ENCODE measurements around the gene ACSL5. TPM values are rescaled to one million over a fixed set of nuclear protein-coding genes. Genes with fewer than 3 reads are reported as not detected.
"Not testable (repeated sequence)": the region's sequence is repeated elsewhere in the genome, so short reads cannot be mapped to it uniquely, and the experiment has no call there.

ACSL5 gene
- total RNA-seq, 1 donor from 2014 or later: 11.3 TPM

DNA sequence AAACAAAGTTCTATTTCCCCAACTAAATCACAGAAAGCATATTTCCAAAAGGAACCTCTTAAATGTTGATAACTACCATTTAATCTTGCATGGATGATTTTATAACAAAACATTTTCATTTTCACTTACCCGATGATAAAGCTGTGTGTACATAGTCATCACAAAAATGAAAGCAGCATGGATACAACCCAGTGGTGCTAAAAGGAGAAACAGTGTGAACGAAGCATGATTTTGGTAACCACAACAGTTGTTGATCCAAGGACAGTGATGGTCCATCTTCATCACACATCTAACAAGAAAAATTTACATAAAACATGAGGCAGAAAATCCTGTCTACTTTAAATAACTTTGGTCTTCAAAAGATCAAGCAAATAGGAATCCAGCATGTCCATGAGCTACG, 68.1 kb downstream of the ACSL5 start:
- DNase-seq (ENCODE audit: low spot score): no peak
- intact Hi-C loops (cut with DNase I): no loop called here

DNA sequence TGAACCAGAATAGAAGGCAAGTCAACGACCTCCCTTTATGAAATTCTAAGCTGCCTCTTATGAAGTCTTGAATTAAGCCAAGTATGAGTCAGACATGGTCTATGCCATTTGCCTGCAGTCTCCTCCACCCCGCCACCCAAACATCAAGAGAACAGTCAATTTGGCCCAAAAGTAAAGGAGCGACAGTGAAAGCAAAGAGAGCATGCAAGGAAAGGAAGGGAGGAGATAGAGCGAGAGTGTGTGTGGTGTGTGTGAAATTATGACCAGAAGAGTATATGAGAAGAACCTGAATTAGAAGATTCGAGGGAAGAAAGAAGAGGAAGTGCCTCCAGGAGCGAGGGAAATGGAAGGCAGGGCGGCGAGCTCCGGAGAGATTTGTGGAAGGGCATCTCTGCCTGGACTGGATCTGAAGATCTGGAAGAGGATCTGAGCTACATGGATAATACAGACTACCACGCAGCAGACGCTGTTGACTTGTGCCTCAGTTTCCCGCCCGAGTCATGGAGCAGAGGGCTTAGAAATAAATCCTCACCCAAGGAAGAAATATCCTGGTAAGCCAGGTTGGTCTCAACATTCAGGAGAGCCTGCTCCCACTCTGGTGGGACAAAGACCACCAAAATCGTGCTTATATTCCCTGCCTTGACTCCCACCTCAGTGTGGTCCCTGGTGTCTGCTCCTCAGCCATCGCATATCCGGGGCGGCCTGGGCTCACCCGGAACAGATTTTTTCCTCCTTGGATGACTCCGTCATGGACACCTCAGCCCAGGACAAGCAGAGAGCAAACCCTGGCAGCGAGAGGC, 72.3 kb downstream of the ACSL5 start:
- DNase-seq (ENCODE audit: low spot score) (no peak), ATAC-seq (peak; percentile 83)
- intact Hi-C loops (cut with DNase I): no loop called here

More for the DNA sequence above, 68.1 kb downstream of the ACSL5 start:
- no peak for ATAC-seq

DNA sequence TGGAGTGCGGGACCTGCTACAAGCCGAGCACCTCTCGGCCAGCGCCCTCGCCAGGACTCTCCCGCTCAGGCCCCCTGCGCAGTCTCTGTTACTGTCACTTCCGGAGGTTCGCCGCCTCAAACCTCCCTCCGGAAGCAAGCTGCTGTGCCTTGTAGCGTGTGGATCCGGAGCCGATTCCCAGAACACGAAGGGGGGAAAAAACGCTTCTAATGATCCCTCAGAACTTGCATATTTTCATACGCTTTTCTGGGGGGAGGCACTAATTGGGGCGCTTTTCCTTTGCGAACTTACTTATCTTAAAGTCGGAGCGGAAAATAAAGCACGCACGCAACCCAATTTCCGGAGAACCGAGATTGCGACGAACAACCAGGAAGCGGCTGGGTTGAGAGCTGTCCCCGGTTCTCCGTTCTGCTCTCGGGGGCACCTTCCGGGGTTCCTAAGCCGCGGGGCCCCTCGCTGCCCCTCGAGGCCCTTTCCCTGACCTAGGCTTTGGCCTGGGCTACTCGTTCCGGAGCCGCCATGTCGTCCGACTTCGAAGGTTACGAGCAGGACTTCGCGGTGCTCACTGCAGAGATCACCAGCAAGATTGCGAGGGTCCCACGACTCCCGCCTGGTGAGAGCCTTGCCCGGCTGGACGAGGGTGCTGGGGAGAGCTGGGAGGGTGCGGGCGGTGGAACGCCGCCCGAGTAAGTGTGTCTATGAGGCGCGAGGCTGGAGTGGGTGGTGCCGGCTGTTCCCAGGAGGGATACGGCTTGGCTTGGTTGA, 73.1 kb downstream of the ACSL5 start, which contains the start of the genes VTI1A and ZDHHC6:
Gene VTI1A (plus strand): TSS at position 361 of the 765 bp plus-strand sequence. CDS start 159 bp downstream, at position 520.
Gene ZDHHC6 (minus strand): TSS at position 60 of the 765 bp plus-strand sequence. CDS start 1,478 bp downstream, outside the sequence.
- ATAC-seq (peak; percentile 99), DNase-seq (ENCODE audit: low spot score) (peak; percentile 86)
- intact Hi-C loops (cut with DNase I): no loop called here

DNA sequence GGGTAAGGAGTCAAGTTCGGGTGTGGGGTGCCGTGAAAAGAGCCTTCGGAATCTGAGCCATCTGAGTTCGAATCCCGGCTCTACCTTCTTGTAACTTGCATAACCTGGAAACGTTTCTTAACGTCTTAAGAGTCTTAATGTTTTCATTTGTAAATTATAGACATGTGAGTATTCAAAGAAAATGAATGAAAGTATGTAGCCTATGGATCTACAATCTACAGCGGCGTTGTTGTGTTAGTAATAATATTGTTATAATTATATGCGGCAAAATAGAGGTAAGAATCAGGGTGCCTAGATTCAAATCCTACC, 73.7 kb downstream of the ACSL5 start:
- intact Hi-C loops (cut with DNase I): no loop called here
- DNase-seq (ENCODE audit: low spot score): no peak
- no peak for ATAC-seq

DNA sequence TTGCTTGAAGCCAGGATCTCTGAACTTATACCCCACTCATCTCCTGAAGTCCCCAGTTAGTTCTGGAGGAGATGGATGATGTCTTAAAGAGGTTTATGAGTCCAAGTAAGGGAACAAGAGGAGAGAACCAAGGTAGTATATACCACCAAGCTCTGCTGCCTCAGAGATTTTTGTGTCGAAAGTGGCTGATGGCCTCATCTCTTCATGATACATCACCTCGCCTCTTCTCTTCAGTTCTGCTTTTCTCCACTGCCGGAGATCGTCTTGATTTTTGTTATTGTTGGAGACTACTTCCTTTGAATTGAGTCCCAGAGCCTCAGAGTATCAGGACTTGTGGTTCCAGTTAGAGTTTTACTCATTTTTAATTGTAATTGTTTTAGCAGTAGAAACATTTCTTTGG, 75.0 kb downstream of the ACSL5 start:
- intact Hi-C loops (cut with DNase I): no loop called here
- DNase-seq (ENCODE audit: low spot score): no peak
- no peak for ATAC-seq

DNA sequence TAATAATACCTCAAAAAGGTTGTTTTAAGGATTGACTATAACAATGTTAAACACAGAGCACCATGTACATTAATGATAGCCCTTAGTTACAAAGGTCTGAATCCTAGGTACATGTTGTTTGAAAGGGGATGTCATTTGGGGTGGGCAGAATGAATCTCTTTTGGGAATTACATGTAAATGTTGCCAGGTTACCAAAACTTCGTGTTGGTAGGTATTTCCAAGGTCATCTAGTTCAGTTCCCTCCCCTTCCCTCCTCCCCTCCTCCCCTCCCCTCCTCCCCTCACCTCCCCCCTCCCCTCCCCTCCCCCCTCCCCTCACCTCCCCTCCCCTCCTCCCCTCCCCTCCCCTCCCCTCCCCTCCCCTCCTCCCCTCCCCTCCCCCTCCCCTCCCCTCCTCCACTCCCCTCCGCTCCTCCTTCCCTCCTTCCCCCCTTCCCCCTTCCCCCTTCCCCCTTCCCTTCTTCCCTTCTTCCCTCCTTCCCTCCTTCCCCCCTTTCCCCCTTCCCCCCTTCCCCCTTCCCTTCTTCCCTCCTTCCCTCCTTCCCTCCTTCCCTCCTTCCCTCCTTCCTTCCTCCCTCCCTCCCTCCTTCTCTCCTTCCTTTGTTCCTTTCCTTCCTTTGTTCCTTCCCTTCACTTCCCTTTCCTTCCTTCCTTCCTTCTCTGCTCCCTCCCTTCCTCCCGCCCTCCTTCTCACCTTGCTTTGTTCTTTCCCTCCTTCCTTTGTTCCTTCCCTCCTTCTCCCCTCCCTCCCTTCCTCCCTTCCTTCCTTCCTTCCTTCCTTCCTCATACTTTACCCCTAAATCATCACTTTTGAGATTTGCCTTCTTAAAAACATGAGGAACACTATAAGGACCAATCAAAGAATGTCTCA, 81.2 kb downstream of the ACSL5 start:
- DNase-seq (ENCODE audit: low spot score) (no peak), ATAC-seq (no peak)
- intact Hi-C loops (cut with DNase I): no loop called here

DNA sequence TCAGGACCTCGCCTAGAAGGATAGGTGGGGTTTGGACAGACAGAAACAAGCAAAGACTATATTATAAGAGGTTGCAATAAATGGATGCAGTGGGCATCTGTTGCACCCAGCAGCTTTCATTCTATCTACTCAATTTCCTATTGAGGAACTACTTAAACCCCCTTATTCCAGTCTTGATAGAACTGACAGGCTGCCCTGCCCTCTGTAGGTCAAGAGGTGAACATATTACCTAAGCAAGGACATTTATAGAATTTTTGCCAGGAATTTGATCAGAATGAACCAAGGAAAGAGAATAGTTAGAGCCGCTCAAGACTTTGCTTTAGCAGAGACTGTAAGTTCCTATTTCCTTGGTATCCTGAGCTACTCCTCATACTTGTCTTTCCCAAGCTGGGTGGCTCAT, 82.6 kb downstream of the ACSL5 start:
- no peak for ATAC-seq
- intact Hi-C loops (cut with DNase I): no loop called here
- DNase-seq (ENCODE audit: low spot score): no peak

DNA sequence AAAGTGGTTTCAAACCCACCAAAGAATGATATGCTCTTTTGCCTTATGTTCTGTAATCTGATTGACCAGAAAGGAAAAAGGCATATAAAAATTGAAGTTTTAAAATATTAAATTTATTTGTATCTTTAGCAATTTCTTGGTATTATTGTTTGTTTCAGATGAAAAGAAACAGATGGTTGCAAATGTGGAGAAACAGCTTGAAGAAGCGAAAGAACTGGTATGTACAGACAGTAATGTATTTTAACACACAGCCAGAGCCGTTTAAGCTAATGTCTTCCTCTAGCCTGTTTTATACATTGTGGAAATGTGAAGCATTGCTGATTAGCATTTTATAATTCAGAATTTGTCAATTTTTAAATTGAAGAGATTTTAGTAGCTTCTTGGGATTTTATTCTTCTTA, 86.5 kb downstream of the ACSL5 start:
- ATAC-seq: no peak
- no peak for DNase-seq (ENCODE audit: low spot score)
- intact Hi-C loops (cut with DNase I): no loop called here

DNA sequence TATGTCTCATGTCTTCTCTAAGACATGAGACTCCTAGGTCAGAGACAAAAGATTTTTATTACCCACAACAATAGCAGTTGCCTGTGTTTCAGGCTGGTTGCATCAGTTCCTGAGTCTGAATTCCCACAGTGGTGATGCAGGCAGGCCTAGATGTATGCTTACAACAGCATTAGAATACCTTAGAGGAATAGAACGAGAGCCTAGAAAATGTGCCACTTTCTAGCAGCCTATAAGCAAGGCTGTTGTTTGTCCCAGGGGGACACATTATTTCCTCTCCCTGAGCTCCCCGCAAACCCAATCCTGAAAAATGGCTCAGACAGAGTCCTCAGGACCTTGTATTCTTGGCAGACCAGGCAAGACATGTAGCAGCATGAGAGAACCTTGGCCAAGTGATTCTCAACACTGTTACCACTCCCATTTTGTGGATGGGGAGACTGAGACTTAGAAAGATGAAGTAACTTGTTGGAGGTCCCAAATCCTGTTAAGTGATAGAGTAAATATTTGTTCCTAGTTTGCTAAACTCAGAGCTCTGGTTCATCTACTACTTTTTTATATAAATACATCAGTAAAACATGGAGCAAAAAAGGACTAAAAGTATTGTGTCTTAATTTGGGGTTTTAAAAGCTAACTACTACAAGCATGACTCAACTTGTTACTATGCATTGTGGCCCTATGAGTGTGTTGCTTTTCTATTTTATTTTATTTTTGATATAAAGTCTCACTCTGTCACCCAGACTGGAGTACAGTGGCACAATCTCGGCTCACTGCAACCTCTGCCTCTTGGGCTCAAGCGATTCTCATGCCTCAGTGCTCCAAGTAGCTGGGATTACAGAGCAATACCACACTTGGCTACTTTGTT, 87.3 kb downstream of the ACSL5 start:
- ATAC-seq (no peak), DNase-seq (ENCODE audit: low spot score) (no peak)
- intact Hi-C loops (cut with DNase I): no loop called here

DNA sequence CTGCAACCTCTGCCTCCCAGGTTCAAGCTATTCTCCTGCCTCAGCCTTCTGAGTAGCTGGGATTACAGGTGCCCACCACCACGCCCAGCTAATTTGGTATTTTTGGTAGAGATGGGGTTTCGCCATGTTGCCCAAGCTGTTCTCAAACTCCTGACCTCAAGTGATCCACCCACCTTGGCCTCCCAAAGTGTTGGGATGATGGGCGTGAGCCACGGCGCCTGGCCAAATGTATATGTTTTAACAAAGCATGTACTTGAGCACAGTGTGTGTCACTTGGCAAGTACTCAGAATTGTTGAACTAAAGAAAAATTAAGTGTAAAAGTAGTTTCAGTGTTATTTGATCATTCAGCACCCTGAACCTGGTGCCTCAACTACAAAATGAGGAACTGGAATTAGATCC, 90.2 kb downstream of the ACSL5 start:
- intact Hi-C loops (cut with DNase I); ATAC-seq; DNase-seq (ENCODE audit: low spot score): not testable (repeated sequence)

DNA sequence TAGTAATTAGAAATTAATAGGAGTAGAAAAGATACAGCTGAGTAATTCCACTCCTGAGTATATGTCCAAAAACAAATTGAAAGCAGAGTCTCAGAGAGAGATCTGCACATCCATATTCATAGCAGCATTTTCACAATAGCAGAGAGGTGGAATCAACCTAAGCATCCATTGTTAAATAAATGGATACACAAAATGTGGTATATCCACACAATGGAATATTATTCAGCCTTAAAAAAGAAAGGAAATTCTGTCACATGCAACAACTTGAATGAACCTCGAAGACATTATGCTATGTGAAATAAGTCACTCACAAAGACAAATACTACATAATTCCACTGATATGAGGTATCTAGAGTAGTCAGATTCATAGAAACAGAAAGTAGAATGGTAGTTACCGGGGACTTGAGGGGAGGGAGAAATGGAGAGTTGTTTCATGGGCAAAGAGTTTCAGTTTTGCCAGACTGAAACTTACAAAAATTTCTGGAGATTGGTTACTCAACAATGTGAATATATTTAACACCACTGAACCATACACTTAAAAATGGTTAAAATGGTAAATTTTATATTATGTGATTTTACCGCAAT, 91.5 kb downstream of the ACSL5 start:
- DNase-seq (ENCODE audit: low spot score) (no peak), ATAC-seq (no peak)
- intact Hi-C loops (cut with DNase I): no loop called here

DNA sequence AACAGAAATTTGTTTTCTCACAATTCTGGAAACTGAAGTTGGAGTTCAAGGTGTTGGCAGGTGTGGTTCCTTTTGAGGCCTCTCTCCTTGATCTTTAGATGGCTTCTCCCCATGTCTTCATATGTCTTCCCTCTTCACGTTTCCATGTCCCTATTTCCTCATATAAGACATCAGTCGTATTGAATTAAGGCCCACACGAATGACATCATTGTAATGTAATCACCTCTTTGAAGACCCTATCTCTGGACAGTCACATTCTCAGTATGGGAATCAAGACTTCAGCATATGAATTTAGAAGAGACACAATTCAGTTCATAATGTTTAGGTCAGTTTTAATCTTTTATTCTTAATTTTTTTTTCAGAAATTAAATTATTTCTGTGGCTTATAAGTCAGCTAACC, 92.9 kb downstream of the ACSL5 start:
- intact Hi-C loops (cut with DNase I): no loop called here
- DNase-seq (ENCODE audit: low spot score): no peak
- no peak for ATAC-seq

DNA sequence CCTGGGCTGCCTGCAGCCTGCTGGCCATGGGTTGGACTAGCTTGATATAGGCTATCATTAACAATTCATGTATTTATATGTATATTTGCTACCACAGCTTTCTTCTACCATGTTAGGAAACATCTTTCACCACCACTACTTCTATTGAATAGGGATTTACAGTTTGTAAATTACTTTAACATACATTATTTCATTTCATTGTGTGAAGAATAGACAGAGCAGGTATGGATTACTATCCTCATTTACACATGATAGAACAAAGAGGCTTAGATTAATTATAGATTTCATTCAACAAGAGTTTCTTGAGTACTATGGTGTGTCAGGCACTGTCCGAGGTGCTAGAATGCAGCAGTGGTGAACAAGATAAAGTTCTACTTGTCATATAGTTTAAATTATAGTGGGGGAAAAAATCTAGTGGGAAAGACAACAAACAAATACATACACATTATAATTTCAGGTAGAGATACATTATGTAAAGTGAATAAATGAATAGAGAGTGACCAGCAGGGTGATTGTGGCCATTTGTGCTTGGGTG, 93.7 kb downstream of the ACSL5 start:
- DNase-seq (ENCODE audit: low spot score) (no peak), ATAC-seq (no peak)
- intact Hi-C loops (cut with DNase I): no loop called here

DNA sequence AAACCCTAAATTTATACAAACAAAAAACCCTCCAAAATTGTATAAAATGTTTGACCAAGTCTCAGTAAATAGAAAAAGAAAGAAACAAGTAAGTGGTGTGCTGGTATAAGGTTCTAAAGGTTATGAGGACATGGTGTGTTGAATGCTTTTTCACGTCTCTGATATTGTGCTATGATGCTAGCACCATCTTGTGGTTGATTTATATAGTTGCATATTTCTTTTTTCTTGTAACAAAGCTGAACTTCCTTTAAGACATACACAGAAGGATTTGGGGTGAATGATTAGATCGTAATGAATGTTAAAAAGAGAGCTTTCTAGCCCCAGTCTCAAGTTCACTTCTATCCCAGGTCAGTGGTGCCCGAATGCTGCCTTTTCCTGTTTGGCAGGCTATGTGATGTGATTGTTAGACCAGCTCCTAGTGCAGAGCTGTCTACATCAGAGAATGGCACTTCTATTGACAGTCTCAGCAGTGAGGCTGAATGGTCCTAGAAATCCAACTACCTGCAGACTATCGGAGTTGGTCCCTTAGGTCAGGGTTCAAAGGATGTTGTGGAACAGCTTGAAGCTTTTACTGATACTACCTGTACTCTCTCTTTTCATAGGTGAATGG, 98.1 kb downstream of the ACSL5 start:
- DNase-seq (ENCODE audit: low spot score) (no peak), ATAC-seq (peak; percentile 79)
- intact Hi-C loops (cut with DNase I): no loop called here

DNA sequence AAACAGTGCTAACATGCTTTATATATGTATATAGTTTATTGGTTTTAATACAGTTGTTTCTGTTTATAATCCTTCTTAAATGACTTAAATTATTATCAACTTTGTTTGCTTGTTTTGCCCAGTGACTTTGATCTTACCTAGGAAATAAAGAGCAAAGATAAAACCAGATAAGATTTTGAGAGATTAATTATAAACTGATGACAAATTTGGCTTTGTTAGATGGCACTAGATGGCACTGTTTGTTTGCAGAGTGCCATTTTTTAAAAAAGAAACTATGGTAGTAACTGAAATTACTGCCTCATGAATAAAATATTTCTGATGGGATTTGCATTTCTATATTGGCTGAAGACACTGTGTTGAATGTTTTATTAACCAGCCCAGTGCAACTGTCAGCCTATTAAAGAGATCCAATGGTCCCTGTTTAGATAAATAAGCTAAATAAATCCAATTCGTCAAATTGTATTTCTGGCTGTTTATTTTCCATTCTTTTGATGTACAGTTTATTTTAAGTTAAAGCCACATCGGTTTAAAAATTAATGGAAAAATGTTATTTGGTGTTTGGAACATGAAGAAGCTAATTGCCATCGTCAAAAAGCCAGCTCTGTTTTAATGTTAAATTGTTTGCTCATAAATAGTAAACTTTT, 101.8 kb downstream of the ACSL5 start:
- ATAC-seq (no peak), DNase-seq (ENCODE audit: low spot score) (no peak)
- intact Hi-C loops (cut with DNase I): no loop called here
